ENCODE measurements around the gene BCAS1. TPM values are rescaled to one million over a fixed set of nuclear protein-coding genes. Genes with fewer than 3 reads are reported as not detected.

The BCAS1 gene
- total RNA-seq, 1 donor from 2014 or later = not detected

DNA sequence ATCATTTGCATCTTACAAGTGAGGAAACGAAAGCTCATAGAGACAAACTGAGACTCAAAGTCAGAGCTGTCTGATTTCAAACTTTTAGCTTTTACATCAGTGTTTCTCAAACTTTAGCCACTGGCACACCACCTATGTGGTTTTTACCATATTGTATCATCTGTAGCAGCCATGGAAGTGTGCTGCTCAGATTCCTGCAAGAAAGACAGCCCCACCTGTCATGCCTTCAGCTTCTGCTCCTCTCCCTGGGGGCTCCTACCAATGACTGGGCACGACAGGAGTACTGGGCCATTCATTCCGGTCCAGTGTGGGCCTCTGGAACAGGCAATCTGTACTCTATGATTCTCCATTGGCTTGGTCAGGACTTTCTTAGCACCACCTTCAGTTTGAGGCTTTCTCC, 87.0 kb downstream of the BCAS1 start:
- TF ChIP-seq CTCF (conservative IDR thresholded peaks at IDR 0.05) = no peak
- H3K4me1 Mint-ChIP-seq = no peaks in the 10 kb centered on the region

DNA sequence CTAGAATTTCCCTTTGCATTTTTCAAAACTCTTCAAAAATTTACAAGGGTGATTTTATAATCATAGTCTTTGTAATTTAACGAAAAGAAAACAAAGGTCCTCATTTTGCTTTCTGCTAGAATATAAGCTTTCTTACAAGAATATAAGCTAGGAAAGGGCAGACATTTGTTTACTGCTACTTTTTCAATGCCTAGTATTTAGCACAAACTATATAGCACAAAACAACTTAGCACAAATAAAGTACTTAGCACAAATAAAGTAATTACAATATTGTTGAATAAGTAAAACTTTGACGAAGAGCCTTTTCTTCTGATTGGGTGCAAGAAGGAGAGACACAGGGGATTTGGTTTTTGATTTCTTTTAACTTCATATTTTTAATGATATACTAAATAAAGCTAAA, 87.8 kb downstream of the BCAS1 start:
- no peak overlapping the region for H3K27ac Mint-ChIP-seq (ENCODE audit: unreplicated experiment)
- no peaks in the 10 kb centered on the region for H3K4me1 Mint-ChIP-seq
- H3K4me3 Mint-ChIP-seq = no peak overlapping the region
- H3K27me3 Mint-ChIP-seq (ENCODE audit: low read depth) = no peaks in the 10 kb centered on the region
- TF ChIP-seq CTCF (conservative IDR thresholded peaks at IDR 0.05) = no peak
- DNase-seq (ENCODE audit: low read depth, low spot score) = no peak
- no peaks in the 10 kb centered on the region for H3K36me3 Mint-ChIP-seq (ENCODE audit: low read depth)
- H3K9me3 Mint-ChIP-seq = peaks cover 4% of the 10 kb centered on the region

More for the DNA sequence above, 87.0 kb downstream of the BCAS1 start:
- H3K27me3 Mint-ChIP-seq (ENCODE audit: low read depth) = no peaks in the 10 kb centered on the region
- H3K27ac Mint-ChIP-seq (ENCODE audit: unreplicated experiment) = no peak overlapping the region
- H3K9me3 Mint-ChIP-seq = peaks cover 4% of the 10 kb centered on the region
- DNase-seq (ENCODE audit: low read depth, low spot score) = no peak
- no peak overlapping the region for H3K4me3 Mint-ChIP-seq
- no peaks in the 10 kb centered on the region for H3K36me3 Mint-ChIP-seq (ENCODE audit: low read depth)

- no peak for DNase-seq (ENCODE audit: low read depth, low spot score)
- Mint-ChIP-seq H3K4me1 (no peaks in the 10 kb centered on the region), H3K36me3 (ENCODE audit: low read depth) (peaks cover under 1% of the 10 kb centered on the region), H3K9me3 (peaks cover 4% of the 10 kb centered on the region), H3K27ac (ENCODE audit: unreplicated experiment) (no peak overlapping the region), H3K4me3 (no peak overlapping the region), H3K27me3 (ENCODE audit: low read depth) (no peaks in the 10 kb centered on the region)
- no peak for TF ChIP-seq CTCF (conservative IDR thresholded peaks at IDR 0.05)
These were observed 88.5 kb downstream of the BCAS1 start for GRCh38 chr20:53981752-53982437.

DNA sequence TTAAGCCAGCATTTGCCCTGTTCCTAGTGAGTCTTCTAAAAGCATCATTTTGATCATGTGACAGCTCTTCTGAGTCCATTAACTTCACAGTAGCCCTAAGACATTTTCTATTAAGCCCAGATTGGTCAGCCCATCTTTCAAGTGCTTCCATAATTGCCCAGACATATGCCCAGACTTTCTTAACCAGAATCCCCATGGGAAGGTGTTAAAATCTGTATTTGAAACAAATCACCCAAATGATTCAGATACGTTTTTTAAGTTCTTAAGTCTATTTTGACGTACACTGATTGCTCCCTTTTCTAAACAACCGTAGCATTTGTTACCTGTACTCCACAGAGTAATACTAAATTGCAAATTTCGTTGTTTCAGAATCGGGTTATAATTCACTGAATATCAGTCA, 89.3 kb downstream of the BCAS1 start:
- TF ChIP-seq CTCF (conservative IDR thresholded peaks at IDR 0.05) = no peak
- no peaks in the 10 kb centered on the region for H3K27me3 Mint-ChIP-seq (ENCODE audit: low read depth)
- peaks cover under 1% of the 10 kb centered on the region for H3K4me1 Mint-ChIP-seq
- H3K36me3 Mint-ChIP-seq (ENCODE audit: low read depth) = peaks cover 2% of the 10 kb centered on the region
- H3K4me3 Mint-ChIP-seq = no peak overlapping the region
- peaks cover 4% of the 10 kb centered on the region for H3K9me3 Mint-ChIP-seq
- H3K27ac Mint-ChIP-seq (ENCODE audit: unreplicated experiment) = no peak overlapping the region
- no peak for DNase-seq (ENCODE audit: low read depth, low spot score)

DNA sequence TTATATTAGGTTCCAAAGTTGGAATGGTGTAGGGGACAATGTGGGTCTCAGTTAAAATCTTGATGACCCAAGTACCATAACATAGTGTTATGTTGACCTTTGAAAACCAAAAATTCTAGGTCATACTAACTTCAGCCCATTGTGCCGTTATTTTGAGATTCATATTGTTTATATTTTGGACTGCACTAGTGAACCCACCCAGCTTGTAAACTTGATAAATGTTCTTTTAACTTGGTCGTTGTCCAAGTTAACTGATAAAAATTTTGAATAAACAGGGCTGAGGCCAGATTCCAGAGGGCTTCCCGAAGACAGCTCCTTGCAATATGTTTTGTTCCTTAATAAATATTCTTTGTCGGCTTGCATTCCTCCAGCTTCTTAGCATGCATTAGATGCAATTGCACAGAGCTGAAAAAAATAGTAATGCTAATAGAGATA, 90.3 kb downstream of the BCAS1 start:
- no peak overlapping the region for H3K27ac Mint-ChIP-seq (ENCODE audit: unreplicated experiment)
- peaks cover 8% of the 10 kb centered on the region for H3K4me1 Mint-ChIP-seq
- no peak overlapping the region for H3K4me3 Mint-ChIP-seq
- H3K36me3 Mint-ChIP-seq (ENCODE audit: low read depth) = peaks cover 2% of the 10 kb centered on the region
- peaks cover 4% of the 10 kb centered on the region for H3K9me3 Mint-ChIP-seq
- H3K27me3 Mint-ChIP-seq (ENCODE audit: low read depth) = no peaks in the 10 kb centered on the region
- no peak for TF ChIP-seq CTCF (conservative IDR thresholded peaks at IDR 0.05)
- DNase-seq (ENCODE audit: low read depth, low spot score) = no peak
